Amygdala (tissue), 56 donors: Measurements from ENCODE around the gene CCT8.

Experiments used
- DNase-seq, 56 donors: peaks; one replicate each; lab custom pipeline; 2025; lab: John Stamatoyannopoulos, UW

The CCT8 gene

DNA sequence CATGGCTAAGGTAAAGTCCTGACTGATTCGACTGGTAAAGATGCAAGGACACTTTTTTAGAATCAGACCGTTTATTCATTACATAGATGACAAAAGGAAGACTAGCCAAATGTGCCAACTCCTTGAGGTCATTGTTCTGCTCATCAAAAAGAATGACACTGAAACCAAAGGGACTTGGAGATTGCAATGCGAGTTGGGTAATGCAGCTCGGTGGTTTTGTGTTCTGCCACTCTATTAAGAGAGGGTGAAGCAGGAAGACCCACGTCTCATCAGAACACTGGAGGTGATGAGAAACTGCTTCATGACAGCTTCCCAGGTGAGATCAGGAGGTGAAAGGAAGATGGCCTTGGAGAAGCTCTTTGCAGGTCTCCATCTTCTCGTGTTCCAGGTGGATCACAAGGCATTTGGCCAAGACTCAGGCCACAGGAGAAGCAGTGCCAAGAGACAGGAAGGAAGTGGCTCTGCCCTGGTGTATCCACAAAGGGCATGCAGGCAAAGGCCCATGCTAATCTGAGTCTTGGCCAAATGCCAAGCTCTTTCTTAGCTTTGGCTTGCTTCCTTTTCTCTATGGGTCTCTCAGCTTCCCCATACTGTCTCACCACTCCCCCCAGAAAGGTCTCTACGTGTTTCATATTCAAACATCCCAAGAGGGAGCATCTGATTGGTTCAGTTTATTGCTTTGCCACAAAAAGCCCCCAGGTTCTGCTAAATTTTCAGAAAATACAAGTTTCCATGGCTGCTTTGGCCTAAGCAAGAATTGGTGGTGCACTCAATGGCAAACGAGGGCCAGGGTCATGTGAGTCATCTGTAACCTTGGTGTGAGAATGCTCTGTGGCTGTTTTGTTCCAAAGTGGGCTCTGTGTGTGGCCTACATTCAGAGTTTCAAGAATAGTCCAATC lies 5.7 kb upstream of the CCT8 start:
- DNase-seq = peak in 22 of 56 donors; percentile 4 to 59 (median 17)

GRCh38 chr21:29077651-29078090 lies 4.2 kb upstream of the CCT8 start:
- DNase-seq = peak in 1 of 56 donors; percentile 17

DNA sequence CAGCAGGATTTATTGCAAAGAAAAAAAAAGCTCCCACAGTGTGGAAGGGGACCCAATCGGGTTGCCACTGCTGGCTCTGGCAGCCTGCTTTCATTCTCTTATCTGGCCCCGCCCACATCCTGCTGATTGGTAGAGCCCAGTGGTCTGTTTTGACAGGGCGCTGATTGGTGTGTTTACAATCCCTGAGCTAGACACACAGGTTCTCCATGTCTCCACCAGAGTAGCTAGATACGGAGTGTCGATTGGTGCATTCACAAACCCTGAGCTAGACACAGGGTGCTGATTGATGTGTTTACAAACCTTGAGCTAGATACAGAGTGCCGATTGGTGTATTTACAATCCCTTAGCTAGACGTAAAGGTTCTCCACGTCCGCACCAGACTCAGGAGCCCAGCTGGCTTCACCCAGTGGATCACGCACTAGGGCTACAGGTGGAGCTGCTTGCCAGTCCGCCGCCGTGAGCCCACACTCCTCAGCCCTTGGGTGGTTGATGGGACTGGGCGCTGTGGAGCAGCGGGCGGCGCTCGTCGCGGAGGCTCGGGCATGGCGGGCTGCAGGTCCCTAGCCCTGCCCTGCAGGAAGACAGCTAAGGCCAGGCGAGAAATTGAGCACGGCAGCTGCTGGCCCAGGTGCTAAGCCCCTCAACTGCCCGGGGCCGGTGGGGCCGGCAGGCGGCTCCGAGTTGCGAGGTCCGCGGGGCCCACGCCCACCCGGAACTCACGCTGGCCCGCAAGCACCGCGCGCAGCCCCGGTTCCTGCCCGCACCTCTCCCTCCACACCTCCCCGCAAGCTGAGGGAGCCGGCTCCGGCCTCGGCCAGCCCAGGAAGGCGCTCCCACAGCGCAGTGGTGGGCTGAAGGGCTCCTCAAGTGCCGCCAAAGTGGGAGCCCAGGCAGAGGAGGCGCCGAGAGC lies 3.5 kb upstream of the CCT8 start:
- peak in 29 of 56 donors; percentile 3 to 77 (median 33) for DNase-seq

- no peak for DNase-seq
Observed at GRCh38 chr21:29075706-29076466, 2.4 kb upstream of the CCT8 start.

DNA sequence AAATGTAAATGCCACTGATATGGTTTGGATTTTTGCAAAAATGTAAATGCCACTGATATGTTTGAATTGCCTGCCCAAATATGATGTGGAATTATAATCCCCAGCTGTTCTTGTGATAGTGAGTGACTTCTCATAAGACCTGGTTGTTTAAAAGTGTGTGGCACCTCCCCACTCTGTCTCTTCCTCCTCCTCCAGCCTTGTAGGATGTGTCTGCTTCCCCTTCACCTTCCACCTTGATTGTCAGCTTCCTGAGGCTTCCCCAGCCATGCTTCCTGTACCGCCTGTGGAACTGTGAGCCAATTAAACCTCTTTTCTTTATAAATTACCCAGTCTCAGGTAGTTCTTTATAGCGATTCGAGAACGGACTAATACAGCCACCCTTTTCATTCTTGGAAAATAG lies 1.3 kb upstream of the CCT8 start:
- DNase-seq = no peak

- DNase-seq = no peak
Observed at GRCh38 chr21:29074007-29074376, 544 bp upstream of the CCT8 start.

GRCh38 chr21:29072873-29073221 lies 601 bp downstream of the CCT8 start:
- no peak for DNase-seq

GRCh38 chr21:29064850-29065481 lies 8.5 kb downstream of the CCT8 start:
- DNase-seq = no peak

DNA sequence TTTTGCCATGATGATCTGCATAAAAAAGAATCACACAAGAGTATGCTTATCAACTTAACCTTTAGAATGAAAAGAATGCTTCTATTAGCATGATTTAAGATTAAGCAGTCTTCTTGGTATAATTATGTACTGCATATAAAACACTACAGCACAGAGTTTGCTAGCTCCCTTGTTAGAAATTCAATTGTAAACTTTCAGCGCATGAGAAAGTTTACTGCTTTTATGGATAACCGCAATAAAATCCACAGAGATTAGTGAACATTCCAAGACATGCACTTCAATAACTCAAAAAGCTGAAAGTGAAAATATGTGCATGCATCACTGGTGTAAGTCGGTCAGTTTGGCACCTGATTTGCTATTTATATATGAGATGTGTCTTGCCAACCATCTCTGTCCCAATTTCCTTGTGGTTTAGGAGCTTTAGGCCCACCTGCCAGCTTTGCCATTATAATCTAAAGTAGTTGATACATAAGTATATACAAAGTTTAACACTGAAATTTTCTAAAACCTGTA lies 16.9 kb downstream of the CCT8 start:
- no peak for DNase-seq

DNA sequence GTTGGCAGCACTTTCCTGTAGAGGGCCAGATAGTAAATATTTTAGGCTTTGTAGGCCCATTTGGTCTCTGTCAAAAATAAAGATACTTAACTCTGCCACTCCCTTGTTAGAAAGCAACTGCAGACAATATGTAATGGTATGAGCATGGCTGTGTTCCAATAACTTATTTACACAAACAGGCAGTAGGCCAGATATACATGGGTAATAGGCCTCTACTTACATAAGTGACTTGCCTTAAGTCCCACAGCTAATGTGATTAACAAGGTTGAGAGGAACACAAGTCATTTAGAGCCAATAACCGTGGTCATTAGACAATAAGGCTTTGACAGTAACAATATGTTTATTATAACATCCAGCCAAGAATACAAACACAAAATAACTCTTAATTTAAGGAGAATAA lies 17.4 kb downstream of the CCT8 start:
- no peak for DNase-seq

GRCh38 chr21:29055080-29055479 lies 18.4 kb downstream of the CCT8 start:
- DNase-seq = no peak

DNA sequence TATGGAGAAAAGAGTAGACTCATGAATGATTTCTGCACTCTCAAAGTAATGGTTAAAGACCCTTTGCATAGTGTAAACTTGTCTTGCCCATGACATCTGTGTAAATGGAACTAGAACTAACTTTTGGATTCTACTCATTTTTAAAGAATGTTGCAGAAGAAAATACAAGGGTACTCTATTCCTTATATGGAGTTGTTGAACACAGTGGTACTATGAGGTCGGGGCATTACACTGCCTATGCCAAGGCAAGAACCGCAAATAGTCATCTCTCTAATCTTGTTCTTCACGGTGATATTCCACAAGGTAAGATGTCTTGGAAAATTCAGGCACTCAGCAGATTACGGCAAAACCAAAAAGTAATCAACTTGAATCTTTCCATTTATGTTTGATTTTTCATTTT lies 19.8 kb downstream of the CCT8 start:
- DNase-seq = no peak

DNA sequence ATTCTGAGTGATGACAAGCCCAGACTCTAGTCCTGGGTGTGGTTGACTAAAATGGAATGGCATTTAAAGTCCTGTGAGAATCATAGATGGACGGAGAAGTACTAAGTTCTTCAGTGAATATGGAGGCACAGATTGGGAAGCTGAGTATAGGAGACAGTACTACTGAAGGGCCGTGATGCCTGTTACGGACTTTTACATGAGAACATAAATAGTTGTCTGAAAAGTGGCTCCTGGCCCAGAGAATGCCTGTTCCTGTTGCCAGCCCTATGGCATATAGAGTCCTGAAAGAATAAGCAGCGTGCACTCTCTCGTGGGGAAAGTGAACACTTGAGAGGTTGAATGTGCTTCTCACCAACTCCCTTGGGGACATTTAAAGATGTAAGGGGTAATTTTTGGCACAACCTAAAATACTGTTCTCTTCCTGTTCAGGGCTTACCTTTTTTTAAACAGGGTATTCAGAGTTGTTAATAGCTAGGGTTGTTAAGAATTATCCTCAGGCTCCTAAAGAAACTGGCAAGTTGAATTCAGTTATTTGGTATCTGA lies 20.4 kb downstream of the CCT8 start:
- DNase-seq = no peak

- no peak for DNase-seq
Observed at GRCh38 chr21:29052224-29052623, 21.2 kb downstream of the CCT8 start.

DNA sequence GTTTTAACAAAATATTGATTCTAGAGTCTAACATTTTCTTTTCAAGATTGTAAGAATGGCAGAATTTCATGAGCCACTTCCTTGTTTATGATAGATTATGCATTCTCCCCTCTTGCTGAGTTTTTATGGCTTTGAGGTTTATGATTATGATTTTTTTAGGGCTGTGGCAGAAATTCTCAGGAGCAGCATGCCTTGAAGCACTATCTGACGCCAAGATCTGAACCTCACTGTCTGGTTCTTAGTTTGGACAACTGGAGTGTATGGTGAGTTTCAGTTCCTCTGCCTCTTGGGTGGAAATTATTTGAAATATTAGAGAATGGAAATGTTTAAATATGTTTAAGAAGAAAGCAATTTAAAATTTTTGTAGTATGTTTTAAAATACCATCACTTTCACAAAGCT lies 38.8 kb downstream of the CCT8 start:
- no peak for DNase-seq

- DNase-seq = no peak
Observed at GRCh38 chr21:29033871-29034270, 39.6 kb downstream of the CCT8 start.

GRCh38 chr21:29033301-29033700 lies 40.1 kb downstream of the CCT8 start:
- no peak for DNase-seq

DNA sequence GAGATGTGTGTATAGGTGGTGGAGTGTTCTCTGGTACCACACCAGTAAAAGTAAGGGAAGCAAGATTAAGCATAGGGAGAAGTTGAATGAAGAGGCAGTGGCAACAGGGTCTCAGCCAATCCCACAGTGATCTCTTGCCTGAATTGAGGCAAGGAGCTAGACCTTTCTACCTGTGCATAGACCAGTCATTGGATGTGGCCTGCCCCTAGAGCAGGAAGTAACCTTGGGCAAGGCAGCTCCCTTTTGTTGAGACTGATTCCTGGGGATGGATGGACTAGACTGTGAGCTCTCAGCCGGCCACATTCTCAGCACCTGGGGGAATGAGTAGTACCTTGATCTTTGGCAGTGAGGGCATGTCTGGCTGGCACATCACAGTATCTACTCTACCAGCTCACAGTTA lies 42.5 kb downstream of the CCT8 start:
- DNase-seq = no peak

- DNase-seq = no peak
Observed at GRCh38 chr21:29029524-29029923, 43.9 kb downstream of the CCT8 start.

DNA sequence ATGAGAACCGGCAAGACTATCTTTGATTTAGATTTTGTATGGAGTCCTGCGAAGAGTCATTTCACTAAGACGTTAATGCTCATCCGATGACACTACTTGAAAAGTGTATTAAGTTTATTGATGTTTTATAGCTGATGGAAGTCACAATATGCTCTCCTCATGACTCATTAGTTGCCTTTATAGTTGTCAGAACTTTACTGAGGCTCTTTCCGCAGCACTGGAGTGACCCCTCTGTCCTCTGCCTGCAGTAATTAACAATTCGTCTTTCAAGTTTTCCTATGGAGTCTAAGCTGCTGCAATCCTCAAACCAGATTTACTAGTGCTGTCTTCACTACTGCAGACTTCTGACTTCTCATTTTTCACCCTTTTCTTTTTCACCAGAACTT lies 48.1 kb downstream of the CCT8 start:
- DNase-seq = no peak
